ENCODE measurements around the gene COL10A1.

COL10A1 gene

GRCh38 chr6:116126032-116126431 is at the start of gene COL10A1:
COL10A1 (minus strand) TSS chr6:116126132; CDS start chr6:116125492, 640 bp downstream.
- no peak within 1 kb of the TSS for H3K27ac Mint-ChIP-seq
- H3K9me3 Mint-ChIP-seq: no peaks in the 10 kb centered on the region
- H3K27me3 Mint-ChIP-seq (ENCODE audit: low read depth): no peaks in the 10 kb centered on the region
- H3K36me3 Mint-ChIP-seq (ENCODE audit: low read depth): no peaks in the 10 kb centered on the region
- no peaks in the 10 kb centered on the region for H3K4me1 Mint-ChIP-seq (ENCODE audit: low read depth)
- H3K4me3 Mint-ChIP-seq: no peak within 1 kb of the TSS

DNA sequence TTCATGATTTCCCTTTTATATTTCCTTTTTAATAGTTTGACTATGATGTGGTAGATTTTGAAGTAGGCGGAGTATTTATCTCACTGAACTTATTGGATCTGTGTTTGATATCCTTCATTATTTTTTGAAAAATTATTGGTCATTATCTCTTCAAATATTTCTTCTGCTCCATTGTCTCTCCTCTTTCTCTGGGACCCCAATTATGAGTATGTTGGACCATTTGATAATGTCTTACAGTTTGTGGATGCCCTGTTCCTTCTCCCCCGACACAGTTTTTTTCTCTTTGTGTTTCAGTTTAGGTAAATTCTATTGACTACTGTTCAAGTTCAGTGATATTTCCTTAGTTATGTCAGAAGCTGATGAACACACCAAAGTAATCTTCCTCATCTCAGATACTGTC is 49.4 kb upstream of the COL10A1 start:
- no peak overlapping the region for H3K27ac Mint-ChIP-seq
- H3K4me3 Mint-ChIP-seq: no peak overlapping the region
- no peaks in the 10 kb centered on the region for H3K27me3 Mint-ChIP-seq (ENCODE audit: low read depth)
- peaks cover 2% of the 10 kb centered on the region for H3K36me3 Mint-ChIP-seq (ENCODE audit: low read depth)
- no peaks in the 10 kb centered on the region for H3K4me1 Mint-ChIP-seq (ENCODE audit: low read depth)
- peaks cover 9% of the 10 kb centered on the region for H3K9me3 Mint-ChIP-seq

- peaks cover 9% of the 10 kb centered on the region for H3K9me3 Mint-ChIP-seq
- H3K4me1 Mint-ChIP-seq (ENCODE audit: low read depth): no peaks in the 10 kb centered on the region
- no peak overlapping the region for H3K27ac Mint-ChIP-seq
Measured at GRCh38 chr6:116173928-116174327, 48.0 kb upstream of the COL10A1 start.

DNA sequence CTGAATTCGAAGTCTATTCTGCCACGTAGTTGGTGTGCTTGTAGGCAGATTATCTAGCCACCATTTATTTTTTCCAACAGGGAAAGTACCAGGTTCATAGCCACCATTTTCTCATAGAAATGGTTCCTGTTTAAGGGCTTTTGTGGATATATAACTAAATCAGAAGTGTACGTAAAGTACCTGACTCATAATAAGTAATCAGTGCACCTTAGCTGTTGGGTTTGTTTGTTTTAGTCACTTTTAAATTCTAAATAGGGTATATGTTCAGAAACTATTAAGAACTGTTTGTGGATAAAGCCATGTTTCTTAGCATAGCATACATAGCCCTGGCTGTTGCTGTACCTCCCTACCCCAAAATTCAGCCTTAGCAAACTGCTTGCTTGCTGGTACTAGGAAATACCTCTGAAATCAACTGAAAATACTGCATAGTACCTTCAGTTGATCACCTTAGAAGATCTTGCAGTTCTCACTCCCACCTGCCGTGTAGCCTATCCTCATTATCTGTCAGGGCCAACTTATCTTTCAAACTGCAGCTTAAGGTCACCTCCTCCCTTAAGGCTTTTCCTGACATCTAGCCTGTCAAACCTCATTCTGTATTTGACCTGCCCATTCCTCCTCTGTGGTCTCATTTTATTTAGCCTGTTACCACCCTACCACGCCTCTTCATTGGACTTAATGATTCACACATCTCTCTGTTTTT is 44.6 kb upstream of the COL10A1 start:
- H3K4me1 Mint-ChIP-seq (ENCODE audit: low read depth): no peaks in the 10 kb centered on the region
- H3K9me3 Mint-ChIP-seq: peaks cover 12% of the 10 kb centered on the region
- peaks cover 4% of the 10 kb centered on the region for H3K36me3 Mint-ChIP-seq (ENCODE audit: low read depth)
- no peak overlapping the region for H3K4me3 Mint-ChIP-seq
- H3K27ac Mint-ChIP-seq: no peak overlapping the region
- no peaks in the 10 kb centered on the region for H3K27me3 Mint-ChIP-seq (ENCODE audit: low read depth)

More at GRCh38 chr6:116173928-116174327, 48.0 kb upstream of the COL10A1 start:
- Mint-ChIP-seq H3K36me3 (ENCODE audit: low read depth) (peaks cover 4% of the 10 kb centered on the region), H3K27me3 (ENCODE audit: low read depth) (no peaks in the 10 kb centered on the region), H3K4me3 (no peak overlapping the region)

DNA sequence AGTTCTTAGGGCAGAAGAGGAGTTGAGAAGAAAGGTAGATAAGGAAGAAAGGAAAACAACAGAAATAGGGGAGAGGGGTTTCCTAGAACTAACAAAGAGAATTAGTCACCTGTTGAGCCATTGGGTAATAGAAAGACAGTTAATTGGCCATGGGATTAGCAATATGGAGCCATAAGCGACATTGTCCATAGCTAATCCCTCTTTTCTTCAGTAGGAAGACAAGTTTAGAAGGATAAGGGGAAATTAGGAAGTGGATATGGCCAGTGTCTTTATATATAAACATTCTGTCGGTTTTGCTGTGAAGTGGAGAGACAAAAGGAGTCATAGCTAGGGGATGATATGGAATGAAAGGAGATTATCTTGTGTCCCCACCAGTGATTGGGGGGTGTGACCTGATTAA is 43.9 kb upstream of the COL10A1 start:
- H3K4me3 Mint-ChIP-seq: no peak overlapping the region
- no peaks in the 10 kb centered on the region for H3K4me1 Mint-ChIP-seq (ENCODE audit: low read depth)
- no peaks in the 10 kb centered on the region for H3K27me3 Mint-ChIP-seq (ENCODE audit: low read depth)
- H3K9me3 Mint-ChIP-seq: peaks cover 7% of the 10 kb centered on the region
- H3K27ac Mint-ChIP-seq: no peak overlapping the region
- H3K36me3 Mint-ChIP-seq (ENCODE audit: low read depth): peaks cover 2% of the 10 kb centered on the region

GRCh38 chr6:116168148-116168547 is 42.2 kb upstream of the COL10A1 start:
- Mint-ChIP-seq H3K27ac (no peak overlapping the region), H3K36me3 (ENCODE audit: low read depth) (peaks cover 4% of the 10 kb centered on the region), H3K4me3 (no peak overlapping the region), H3K9me3 (peaks cover 11% of the 10 kb centered on the region), H3K4me1 (ENCODE audit: low read depth) (no peaks in the 10 kb centered on the region), H3K27me3 (ENCODE audit: low read depth) (no peaks in the 10 kb centered on the region)

- no peak overlapping the region for H3K4me3 Mint-ChIP-seq
- H3K27me3 Mint-ChIP-seq (ENCODE audit: low read depth): no peaks in the 10 kb centered on the region
- no peaks in the 10 kb centered on the region for H3K4me1 Mint-ChIP-seq (ENCODE audit: low read depth)
- H3K9me3 Mint-ChIP-seq: peaks cover 13% of the 10 kb centered on the region
- peaks cover 4% of the 10 kb centered on the region for H3K36me3 Mint-ChIP-seq (ENCODE audit: low read depth)
- no peak overlapping the region for H3K27ac Mint-ChIP-seq
Measured at GRCh38 chr6:116166369-116166768, 40.4 kb upstream of the COL10A1 start.

GRCh38 chr6:116165596-116165995 is 39.7 kb upstream of the COL10A1 start:
- no peak overlapping the region for H3K27ac Mint-ChIP-seq
- no peaks in the 10 kb centered on the region for H3K4me1 Mint-ChIP-seq (ENCODE audit: low read depth)
- H3K36me3 Mint-ChIP-seq (ENCODE audit: low read depth): peaks cover 4% of the 10 kb centered on the region
- peaks cover 13% of the 10 kb centered on the region for H3K9me3 Mint-ChIP-seq
- H3K27me3 Mint-ChIP-seq (ENCODE audit: low read depth): no peaks in the 10 kb centered on the region
- no peak overlapping the region for H3K4me3 Mint-ChIP-seq

GRCh38 chr6:116159782-116160524 is 34.0 kb upstream of the COL10A1 start:
- Mint-ChIP-seq H3K36me3 (ENCODE audit: low read depth) (peaks cover 7% of the 10 kb centered on the region), H3K27ac (no peak overlapping the region), H3K4me1 (ENCODE audit: low read depth) (no peaks in the 10 kb centered on the region), H3K9me3 (peaks cover 10% of the 10 kb centered on the region), H3K4me3 (no peak overlapping the region), H3K27me3 (ENCODE audit: low read depth) (no peaks in the 10 kb centered on the region)

DNA sequence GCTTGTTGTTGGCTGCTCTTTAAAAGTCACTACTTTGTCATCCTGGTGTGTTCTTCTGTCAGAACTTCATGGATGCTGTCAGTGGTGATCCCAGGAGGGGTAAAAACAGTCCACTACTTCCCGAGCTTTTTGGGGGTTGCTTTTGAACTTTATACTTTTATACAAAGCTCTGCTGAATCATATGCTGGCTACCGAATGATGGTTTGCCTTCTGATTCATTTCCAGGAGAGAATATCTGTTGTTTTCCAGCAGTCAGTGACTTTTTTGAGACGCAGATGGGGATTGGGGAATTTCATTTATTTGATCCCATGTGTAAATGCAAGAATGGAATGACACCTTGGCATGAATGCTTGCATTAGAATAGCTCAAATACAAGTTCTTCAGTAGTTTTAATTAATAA is 32.7 kb upstream of the COL10A1 start:
- no peaks in the 10 kb centered on the region for H3K4me1 Mint-ChIP-seq (ENCODE audit: low read depth)
- peaks cover 9% of the 10 kb centered on the region for H3K9me3 Mint-ChIP-seq
- H3K27ac Mint-ChIP-seq: no peak overlapping the region
- peaks cover 6% of the 10 kb centered on the region for H3K36me3 Mint-ChIP-seq (ENCODE audit: low read depth)
- no peaks in the 10 kb centered on the region for H3K27me3 Mint-ChIP-seq (ENCODE audit: low read depth)
- H3K4me3 Mint-ChIP-seq: no peak overlapping the region

- H3K27me3 Mint-ChIP-seq (ENCODE audit: low read depth): no peaks in the 10 kb centered on the region
- peaks cover 4% of the 10 kb centered on the region for H3K36me3 Mint-ChIP-seq (ENCODE audit: low read depth)
- H3K9me3 Mint-ChIP-seq: peaks cover 4% of the 10 kb centered on the region
- H3K4me3 Mint-ChIP-seq: no peak overlapping the region
- no peak overlapping the region for H3K27ac Mint-ChIP-seq
- H3K4me1 Mint-ChIP-seq (ENCODE audit: low read depth): no peaks in the 10 kb centered on the region
Measured at GRCh38 chr6:116157391-116157790, 31.5 kb upstream of the COL10A1 start.

DNA sequence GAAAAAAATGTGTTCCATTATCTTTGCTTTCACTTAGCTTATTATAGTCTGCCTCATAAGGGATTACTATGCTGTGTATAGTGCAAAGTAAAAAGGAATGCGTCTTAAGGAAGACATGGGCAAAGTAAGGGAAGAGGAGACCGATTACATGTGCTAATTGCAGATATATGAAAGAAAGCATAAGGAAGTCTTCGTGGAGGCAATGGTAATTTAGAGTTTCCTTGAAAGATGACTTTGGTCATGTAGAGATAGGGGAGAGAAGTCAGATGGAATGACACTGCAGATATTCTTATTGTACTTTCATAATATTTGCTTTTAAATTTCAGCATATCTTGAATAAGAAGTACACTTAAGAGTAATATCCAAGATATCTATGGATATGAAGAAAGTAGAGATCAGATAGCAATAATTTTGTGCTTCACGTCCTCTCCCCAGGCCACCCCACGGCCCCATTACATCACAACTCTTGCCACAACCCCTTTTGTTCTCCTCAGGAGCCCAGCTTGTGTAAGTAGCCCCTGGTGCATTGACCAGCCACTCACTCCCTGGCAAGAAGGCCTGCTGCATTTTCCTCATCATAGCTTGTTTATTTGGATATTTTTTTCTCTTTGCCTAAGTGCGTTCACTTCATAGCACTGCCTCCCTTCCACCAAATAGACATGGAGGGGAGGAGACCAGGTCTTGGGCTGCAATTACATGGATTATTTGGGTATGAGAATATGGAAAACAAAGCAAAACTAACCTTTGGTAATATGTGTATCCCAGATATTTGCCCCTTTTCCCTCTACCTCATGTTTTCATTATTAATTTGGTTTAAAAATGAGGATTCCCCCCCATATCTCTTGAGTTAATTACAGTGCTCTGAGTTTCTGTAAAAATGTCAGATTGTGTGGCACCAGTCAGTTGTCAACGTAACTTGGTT is 30.7 kb upstream of the COL10A1 start:
- H3K4me1 Mint-ChIP-seq (ENCODE audit: low read depth): no peaks in the 10 kb centered on the region
- peaks cover 4% of the 10 kb centered on the region for H3K9me3 Mint-ChIP-seq
- no peak overlapping the region for H3K4me3 Mint-ChIP-seq
- H3K27me3 Mint-ChIP-seq (ENCODE audit: low read depth): no peaks in the 10 kb centered on the region
- no peak overlapping the region for H3K27ac Mint-ChIP-seq
- H3K36me3 Mint-ChIP-seq (ENCODE audit: low read depth): peaks cover 4% of the 10 kb centered on the region

- H3K36me3 Mint-ChIP-seq (ENCODE audit: low read depth): no peaks in the 10 kb centered on the region
- no peaks in the 10 kb centered on the region for H3K27me3 Mint-ChIP-seq (ENCODE audit: low read depth)
- no peak overlapping the region for H3K27ac Mint-ChIP-seq
- H3K4me3 Mint-ChIP-seq: no peak overlapping the region
- H3K4me1 Mint-ChIP-seq (ENCODE audit: low read depth): no peaks in the 10 kb centered on the region
- no peaks in the 10 kb centered on the region for H3K9me3 Mint-ChIP-seq
Measured at GRCh38 chr6:116154887-116155286, 29.0 kb upstream of the COL10A1 start.

GRCh38 chr6:116152620-116153019 is 26.7 kb upstream of the COL10A1 start:
- no peak overlapping the region for H3K27ac Mint-ChIP-seq
- no peaks in the 10 kb centered on the region for H3K9me3 Mint-ChIP-seq
- no peaks in the 10 kb centered on the region for H3K27me3 Mint-ChIP-seq (ENCODE audit: low read depth)
- H3K4me3 Mint-ChIP-seq: no peak overlapping the region
- H3K36me3 Mint-ChIP-seq (ENCODE audit: low read depth): no peaks in the 10 kb centered on the region
- no peaks in the 10 kb centered on the region for H3K4me1 Mint-ChIP-seq (ENCODE audit: low read depth)

Data from T-helper 1 cell treated with Interleukin-12 subunit alpha and Interleukin-12 subunit beta and Interleukin-4 antibody, amounts not matched to agents 30 μg/mL and 1 μg/mL, for 36 hours (primary cell).